GM21723 (cell line): ENCODE results near the gene SMIM5.

ENCODE experiments used
- ATAC-seq: cut with Tn5 transposase; IDR thresholded peaks from one replicate; pipeline ENCODE4 v1.9.1; 2021; ENCODE audit warnings: mild to moderate bottlenecking, moderate library complexity; ENCODE audit not compliant: unreplicated experiment

SMIM5 gene

GRCh38 chr17:75664099-75664549, 30.9 kb downstream of the SMIM5 start:
- peak; percentile 71 for ATAC-seq

- ATAC-seq: no peak
These were observed 32.7 kb downstream of the SMIM5 start for GRCh38 chr17:75665981-75666380.

- ATAC-seq: peak; percentile 70
These were observed 33.9 kb downstream of the SMIM5 start, which contains the start of the genes RECQL5 and SAP30BP for GRCh38 chr17:75666959-75667790. Gene RECQL5, minus strand, starts transcription at chr17:75667154. Its CDS starts 597 bp downstream, at chr17:75666557. Gene SAP30BP, plus strand, starts transcription at chr17:75667338. Its CDS starts 35 bp downstream, at chr17:75667373.

GRCh38 chr17:75667825-75668224, 34.6 kb downstream of the SMIM5 start:
- no peak for ATAC-seq

- no peak for ATAC-seq
These were observed 35.3 kb downstream of the SMIM5 start for GRCh38 chr17:75668489-75668888.

- no peak for ATAC-seq
These were observed 37.6 kb downstream of the SMIM5 start for GRCh38 chr17:75670868-75671267.

GRCh38 chr17:75672011-75672410, 38.8 kb downstream of the SMIM5 start:
- ATAC-seq: no peak

- ATAC-seq: no peak
These were observed 40.3 kb downstream of the SMIM5 start for GRCh38 chr17:75673487-75673886.

GRCh38 chr17:75676461-75676860, 43.2 kb downstream of the SMIM5 start:
- ATAC-seq: no peak

GRCh38 chr17:75679706-75680211, 46.5 kb downstream of the SMIM5 start:
- ATAC-seq: no peak

GRCh38 chr17:75680431-75680830, 47.2 kb downstream of the SMIM5 start:
- no peak for ATAC-seq

- no peak for ATAC-seq
These were observed 48.1 kb downstream of the SMIM5 start for GRCh38 chr17:75681289-75681688.

GRCh38 chr17:75683583-75683982, 50.3 kb downstream of the SMIM5 start:
- no peak for ATAC-seq

- ATAC-seq: no peak
These were observed 51.0 kb downstream of the SMIM5 start for GRCh38 chr17:75684249-75684648.

GRCh38 chr17:75684924-75685323, 51.7 kb downstream of the SMIM5 start:
- no peak for ATAC-seq

GRCh38 chr17:75685499-75685898, 52.3 kb downstream of the SMIM5 start:
- ATAC-seq: no peak

- no peak for ATAC-seq
These were observed 55.1 kb downstream of the SMIM5 start for GRCh38 chr17:75688209-75688825.

- no peak for ATAC-seq
These were observed 56.2 kb downstream of the SMIM5 start for GRCh38 chr17:75689441-75689873.
